ENCODE data around the gene GID8.

Gene GID8

GRCh38 chr20:62898093-62898964 lies 39.6 kb upstream of the GID8 start:
- no peak for TF ChIP-seq CTCF (IDR thresholded peaks at IDR 0.05; ENCODE audit: low read depth, low read length)
- no peak overlapping the region for H3K4me3 ChIP-seq (ENCODE audit: low read depth, low read length)

GRCh38 chr20:62898970-62899632 lies 38.8 kb upstream of the GID8 start:
- H3K4me3 ChIP-seq (ENCODE audit: low read depth, low read length): no peak overlapping the region
- no peak for TF ChIP-seq CTCF (IDR thresholded peaks at IDR 0.05; ENCODE audit: low read depth, low read length)

- no peak for TF ChIP-seq CTCF (IDR thresholded peaks at IDR 0.05; ENCODE audit: low read depth, low read length)
Measured at GRCh38 chr20:62899633-62900051, 38.3 kb upstream of the GID8 start.

GRCh38 chr20:62900052-62900691 lies 37.8 kb upstream of the GID8 start:
- H3K4me3 ChIP-seq (ENCODE audit: low read depth, low read length): no peak overlapping the region
- TF ChIP-seq CTCF (IDR thresholded peaks at IDR 0.05; ENCODE audit: low read depth, low read length): peak; percentile 75

More at GRCh38 chr20:62899633-62900051, 38.3 kb upstream of the GID8 start:
- no peak overlapping the region for H3K4me3 ChIP-seq (ENCODE audit: low read depth, low read length)

GRCh38 chr20:62900692-62901584 lies 37.0 kb upstream of the GID8 start:
- no peak for TF ChIP-seq CTCF (IDR thresholded peaks at IDR 0.05; ENCODE audit: low read depth, low read length)
- no peak overlapping the region for H3K4me3 ChIP-seq (ENCODE audit: low read depth, low read length)

GRCh38 chr20:62901891-62902290 lies 36.1 kb upstream of the GID8 start:
- no peak overlapping the region for H3K4me3 ChIP-seq (ENCODE audit: low read depth, low read length)
- no peak for TF ChIP-seq CTCF (IDR thresholded peaks at IDR 0.05; ENCODE audit: low read depth, low read length)
